ENCODE measurements around the gene CFAP92. TPM values are rescaled to one million over a fixed set of nuclear protein-coding genes. Genes with fewer than 3 reads are reported as not detected.

The CFAP92 gene
- total and polyA plus RNA-seq, 4 donors, result 1.2 to 4.9 (median 2.7) TPM

GRCh38 chr3:128863560-128863959 is 130.3 kb downstream of the CFAP92 start:
- Histone ChIP-seq H3K27ac (ENCODE audit: low read depth in 1 of 2, low read length in 1 of 2) (no peak overlapping the region), H3K4me3 (no peak overlapping the region), H3K27me3 (ENCODE audit: control insufficient read depth in 3 of 3, insufficient read depth in 3 of 3, low read length in 2 of 3) (no peaks in the 10 kb centered on the region), H3K36me3 (ENCODE audit: control insufficient read depth in 4 of 4, insufficient read depth in 4 of 4, low read length in 4 of 4) (no peaks in the 10 kb centered on the region), H3K9ac (ENCODE audit: insufficient read depth in 1 of 2, low read length in 2 of 2) (no peak overlapping the region), H3K9me3 (ENCODE audit: control insufficient read depth in 4 of 4, insufficient read depth in 3 of 4, low read length in 3 of 4) (peaks cover 0 to 20% (median 9%) of the 10 kb centered on the region in 4 donors), H3K4me1 (ENCODE audit: control insufficient read depth in 5 of 5, insufficient read depth in 5 of 5, low read length in 5 of 5) (peaks cover 0 to 10% (median 0%) of the 10 kb centered on the region in 5 donors)
- WGBS, 2 donors, result 83 to 89% methylated on average over 3 of the region's 3 CpGs
- DNase-seq (peak in 2 of 3 donors; percentile 6 to 25), ATAC-seq (ENCODE audit: insufficient read depth, low FRiP score) (no peak)
- no peak for TF ChIP-seq CTCF (IDR thresholded peaks at IDR 0.05; ENCODE audit: control extremely low read depth, extremely low read depth)

- TF ChIP-seq CTCF (IDR thresholded peaks at IDR 0.05; ENCODE audit: control extremely low read depth, extremely low read depth), result no peak
- DNase-seq (no peak), ATAC-seq (ENCODE audit: insufficient read depth, low FRiP score) (no peak)
- Histone ChIP-seq H3K27ac (ENCODE audit: low read depth in 1 of 2, low read length in 1 of 2) (no peak overlapping the region), H3K4me3 (no peak overlapping the region), H3K27me3 (ENCODE audit: control insufficient read depth in 3 of 3, insufficient read depth in 3 of 3, low read length in 2 of 3) (no peaks in the 10 kb centered on the region), H3K9me3 (ENCODE audit: control insufficient read depth in 4 of 4, insufficient read depth in 3 of 4, low read length in 3 of 4) (peaks cover 0 to 35% (median 12%) of the 10 kb centered on the region in 4 donors), H3K4me1 (ENCODE audit: control insufficient read depth in 5 of 5, insufficient read depth in 5 of 5, low read length in 5 of 5) (peaks cover 0 to 10% (median 0%) of the 10 kb centered on the region in 5 donors), H3K36me3 (ENCODE audit: control insufficient read depth in 4 of 4, insufficient read depth in 4 of 4, low read length in 4 of 4) (no peaks in the 10 kb centered on the region), H3K9ac (ENCODE audit: insufficient read depth in 1 of 2, low read length in 2 of 2) (no peak overlapping the region)
- 77 to 97% methylated on average over 6 of the region's 6 CpGs for WGBS, 2 donors
These were observed 132.4 kb downstream of the CFAP92 start for GRCh38 chr3:128861491-128861890.

Small RNA genes within 50 kb of the gene (small RNA-seq; reads per million reads assigned to genes)
- not detected for gene AC112484.4 (ENCODE audit: low replicate concordance)

Other genes starting within 250 kb of the CFAP92 start
- 10 to 100 TPM; 51.5 to 59.3 TPM for gene ACAD9, start 114.5 kb downstream of the CFAP92 start, total RNA-seq
- gene ACAD9, start 114.5 kb downstream of the CFAP92 start, polyA plus RNA-seq, result 10 to 100 TPM; 24.9 to 26.1 TPM
- 1 to 10 TPM; 5.2 to 7.4 TPM for gene EFCC1, start 7.2 kb upstream of the CFAP92 start, total RNA-seq
- 10 to 100 TPM in 1 of 2 donors, 1 to 10 TPM in 1; 3.2 to 10.0 TPM for gene EFCC1, start 7.2 kb upstream of the CFAP92 start, polyA plus RNA-seq
- 1 to 10 TPM in 1 of 2 donors, under 1 TPM in 1; 0.40 to 3.0 TPM for gene GP9, start 66.7 kb upstream of the CFAP92 start, total RNA-seq
- 1 to 10 TPM; 1.3 to 6.2 TPM for gene GP9, start 66.7 kb upstream of the CFAP92 start, polyA plus RNA-seq
- gene RAB43, start 127.7 kb upstream of the CFAP92 start, total RNA-seq, result 10 to 100 TPM in 1 of 2 donors, 1 to 10 TPM in 1; 9.4 to 32.6 TPM
- gene RAB43, start 127.7 kb upstream of the CFAP92 start, polyA plus RNA-seq, result 10 to 100 TPM; 18.6 to 22.0 TPM
- gene ISY1, start 167.0 kb upstream of the CFAP92 start, total RNA-seq, result 10 to 100 TPM; 24.5 to 28.4 TPM
- gene ISY1, start 167.0 kb upstream of the CFAP92 start, polyA plus RNA-seq, result 10 to 100 TPM; 23.1 to 39.6 TPM
- 100 to 1,000 TPM; 292 to 390 TPM for gene CNBP, start 189.8 kb upstream of the CFAP92 start, total RNA-seq
- 100 to 1,000 TPM; 324 to 330 TPM for gene CNBP, start 189.8 kb upstream of the CFAP92 start, polyA plus RNA-seq

All from lung (tissue), 13 donors.